Measurements from ENCODE around the gene AKR1C8. TPM values are rescaled to one million over a fixed set of nuclear protein-coding genes. Genes with fewer than 3 reads are reported as not detected.
A peak's percentile ranks its signal among the peaks of the same experiment; 100 is the strongest.
"Not testable (repeated sequence)": the region's sequence is repeated elsewhere in the genome, so short reads cannot be mapped to it uniquely, and the experiment has no call there.

Gene AKR1C8
- total RNA-seq, 2 donors from 2014 or later, result 0.26 to 1.1 TPM

- Mint-ChIP-seq H3K9me3 (no peaks in the 10 kb centered on the region), H3K4me3 (no peak overlapping the region), H3K27ac (no peak overlapping the region), H3K4me1 (no peaks in the 10 kb centered on the region), H3K36me3 (ENCODE audit: low read depth) (no peaks in the 10 kb centered on the region), H3K27me3 (no peaks in the 10 kb centered on the region)
- ATAC-seq (replicated peaks), result no peak
Observed at GRCh38 chr10:5195727-5196374, 10.9 kb upstream of the AKR1C8 start.

- H3K27ac Mint-ChIP-seq, result no peak overlapping the region
- H3K27me3 Mint-ChIP-seq, result no peaks in the 10 kb centered on the region
- no peaks in the 10 kb centered on the region for H3K9me3 Mint-ChIP-seq
- ATAC-seq (replicated peaks), result no peak
- H3K36me3 Mint-ChIP-seq (ENCODE audit: low read depth), result no peaks in the 10 kb centered on the region
- no peak overlapping the region for H3K4me3 Mint-ChIP-seq
- no peaks in the 10 kb centered on the region for H3K4me1 Mint-ChIP-seq
Observed at GRCh38 chr10:5194431-5194830, 9.5 kb upstream of the AKR1C8 start.

GRCh38 chr10:5188358-5188757, 3.4 kb upstream of the AKR1C8 start:
- Mint-ChIP-seq H3K4me1 (no peaks in the 10 kb centered on the region), H3K36me3 (ENCODE audit: low read depth) (no peaks in the 10 kb centered on the region), H3K4me3 (no peak overlapping the region), H3K9me3 (no peaks in the 10 kb centered on the region), H3K27ac (no peak overlapping the region), H3K27me3 (no peaks in the 10 kb centered on the region)
- no peak for ATAC-seq (replicated peaks)

- no peak overlapping the region for H3K4me3 Mint-ChIP-seq
- H3K36me3 Mint-ChIP-seq (ENCODE audit: low read depth), result no peaks in the 10 kb centered on the region
- H3K27me3 Mint-ChIP-seq, result no peaks in the 10 kb centered on the region
- H3K9me3 Mint-ChIP-seq, result no peaks in the 10 kb centered on the region
- H3K4me1 Mint-ChIP-seq, result no peaks in the 10 kb centered on the region
- H3K27ac Mint-ChIP-seq, result no peak overlapping the region
- no peak for ATAC-seq (replicated peaks)
Observed at GRCh38 chr10:5187867-5188266, 2.9 kb upstream of the AKR1C8 start.

GRCh38 chr10:5183923-5184322, 1.0 kb downstream of the AKR1C8 start:
- Mint-ChIP-seq H3K9me3 (peaks cover 6% of the 10 kb centered on the region), H3K4me3 (no peak overlapping the region), H3K4me1 (no peaks in the 10 kb centered on the region), H3K27me3 (no peaks in the 10 kb centered on the region), H3K27ac (no peak overlapping the region), H3K36me3 (ENCODE audit: low read depth) (no peaks in the 10 kb centered on the region)
- no peak for ATAC-seq (replicated peaks)

GRCh38 chr10:5180503-5180902, 4.4 kb downstream of the AKR1C8 start:
- ATAC-seq (replicated peaks); H3K27me3 Mint-ChIP-seq: not testable (repeated sequence)

GRCh38 chr10:5175581-5175980, 9.4 kb downstream of the AKR1C8 start:
- not testable (repeated sequence) for H3K27me3 Mint-ChIP-seq; H3K4me1 Mint-ChIP-seq; H3K27ac Mint-ChIP-seq; ATAC-seq (replicated peaks); H3K4me3 Mint-ChIP-seq; H3K9me3 Mint-ChIP-seq; H3K36me3 Mint-ChIP-seq (ENCODE audit: low read depth)

More at GRCh38 chr10:5180503-5180902, 4.4 kb downstream of the AKR1C8 start:
- H3K36me3 Mint-ChIP-seq (ENCODE audit: low read depth); H3K4me1 Mint-ChIP-seq; H3K4me3 Mint-ChIP-seq; H3K27ac Mint-ChIP-seq; H3K9me3 Mint-ChIP-seq: not testable (repeated sequence)

GRCh38 chr10:5168897-5169420, 16.0 kb downstream of the AKR1C8 start:
- Mint-ChIP-seq H3K4me1 (peaks cover 11% of the 10 kb centered on the region), H3K27me3 (no peaks in the 10 kb centered on the region), H3K36me3 (ENCODE audit: low read depth) (no peaks in the 10 kb centered on the region), H3K4me3 (peak overlapping the region; percentile 45), H3K27ac (peak overlapping the region; percentile 89), H3K9me3 (peaks cover 20% of the 10 kb centered on the region)
- ATAC-seq (replicated peaks), result peak; percentile 95

- Mint-ChIP-seq H3K4me1 (peaks cover 11% of the 10 kb centered on the region), H3K9me3 (peaks cover 44% of the 10 kb centered on the region), H3K27ac (no peak overlapping the region), H3K27me3 (no peaks in the 10 kb centered on the region), H3K4me3 (no peak overlapping the region), H3K36me3 (ENCODE audit: low read depth) (no peaks in the 10 kb centered on the region)
- ATAC-seq (replicated peaks), result no peak
Observed at GRCh38 chr10:5165738-5166137, 19.2 kb downstream of the AKR1C8 start.

GRCh38 chr10:5163487-5163886, 21.5 kb downstream of the AKR1C8 start:
- Mint-ChIP-seq H3K36me3 (ENCODE audit: low read depth) (no peaks in the 10 kb centered on the region), H3K4me1 (peaks cover 6% of the 10 kb centered on the region), H3K27me3 (no peaks in the 10 kb centered on the region), H3K4me3 (no peak overlapping the region), H3K27ac (no peak overlapping the region), H3K9me3 (peaks cover 45% of the 10 kb centered on the region)
- no peak for ATAC-seq (replicated peaks)

GRCh38 chr10:5159126-5159525, 25.8 kb downstream of the AKR1C8 start:
- H3K27ac Mint-ChIP-seq, result no peak overlapping the region
- peaks cover 26% of the 10 kb centered on the region for H3K9me3 Mint-ChIP-seq
- no peaks in the 10 kb centered on the region for H3K27me3 Mint-ChIP-seq
- ATAC-seq (replicated peaks), result no peak
- H3K36me3 Mint-ChIP-seq (ENCODE audit: low read depth), result no peaks in the 10 kb centered on the region
- H3K4me3 Mint-ChIP-seq, result no peak overlapping the region
- H3K4me1 Mint-ChIP-seq, result no peaks in the 10 kb centered on the region

GRCh38 chr10:5157501-5157900, 27.4 kb downstream of the AKR1C8 start:
- peaks cover 12% of the 10 kb centered on the region for H3K9me3 Mint-ChIP-seq
- no peak overlapping the region for H3K4me3 Mint-ChIP-seq
- H3K4me1 Mint-ChIP-seq, result no peaks in the 10 kb centered on the region
- no peak overlapping the region for H3K27ac Mint-ChIP-seq
- H3K36me3 Mint-ChIP-seq (ENCODE audit: low read depth), result no peaks in the 10 kb centered on the region
- H3K27me3 Mint-ChIP-seq, result no peaks in the 10 kb centered on the region
- no peak for ATAC-seq (replicated peaks)

- Mint-ChIP-seq H3K27ac (no peak overlapping the region), H3K4me3 (no peak overlapping the region)
- ATAC-seq (replicated peaks), result no peak
Observed at GRCh38 chr10:5155951-5156350, 29.0 kb downstream of the AKR1C8 start.

GRCh38 chr10:5151076-5151475, 33.9 kb downstream of the AKR1C8 start:
- no peaks in the 10 kb centered on the region for H3K4me1 Mint-ChIP-seq
- no peak overlapping the region for H3K27ac Mint-ChIP-seq
- ATAC-seq (replicated peaks), result no peak
- peaks cover 5% of the 10 kb centered on the region for H3K9me3 Mint-ChIP-seq
- H3K4me3 Mint-ChIP-seq, result no peak overlapping the region
- no peaks in the 10 kb centered on the region for H3K36me3 Mint-ChIP-seq (ENCODE audit: low read depth)
- no peaks in the 10 kb centered on the region for H3K27me3 Mint-ChIP-seq

More at GRCh38 chr10:5155951-5156350, 29.0 kb downstream of the AKR1C8 start:
- Mint-ChIP-seq H3K9me3 (peaks cover 3% of the 10 kb centered on the region), H3K36me3 (ENCODE audit: low read depth) (no peaks in the 10 kb centered on the region), H3K4me1 (no peaks in the 10 kb centered on the region), H3K27me3 (no peaks in the 10 kb centered on the region)

- H3K36me3 Mint-ChIP-seq (ENCODE audit: low read depth), result no peaks in the 10 kb centered on the region
Observed at GRCh38 chr10:5148678-5149032, 36.3 kb downstream of the AKR1C8 start.

More at GRCh38 chr10:5148678-5149032, 36.3 kb downstream of the AKR1C8 start:
- no peak overlapping the region for H3K4me3 Mint-ChIP-seq
- peaks cover 5% of the 10 kb centered on the region for H3K9me3 Mint-ChIP-seq
- no peaks in the 10 kb centered on the region for H3K4me1 Mint-ChIP-seq
- ATAC-seq (replicated peaks), result no peak
- no peaks in the 10 kb centered on the region for H3K27me3 Mint-ChIP-seq
- H3K27ac Mint-ChIP-seq, result no peak overlapping the region

Data from activated T-helper 17 cell treated with anti-CD3 and anti-CD28 coated beads, Interleukin-2, amount 50 U/mL, for 72 hours (primary cell).